ENCODE data around the gene NTRK3. TPM values are rescaled to one million over a fixed set of nuclear protein-coding genes. Genes with fewer than 3 reads are reported as not detected.

Gene NTRK3
- total and polyA plus RNA-seq, 2 of the 13 experiments (the other 11 are each of a cell fraction or from before 2014, with no cell fraction given) = not detected

DNA sequence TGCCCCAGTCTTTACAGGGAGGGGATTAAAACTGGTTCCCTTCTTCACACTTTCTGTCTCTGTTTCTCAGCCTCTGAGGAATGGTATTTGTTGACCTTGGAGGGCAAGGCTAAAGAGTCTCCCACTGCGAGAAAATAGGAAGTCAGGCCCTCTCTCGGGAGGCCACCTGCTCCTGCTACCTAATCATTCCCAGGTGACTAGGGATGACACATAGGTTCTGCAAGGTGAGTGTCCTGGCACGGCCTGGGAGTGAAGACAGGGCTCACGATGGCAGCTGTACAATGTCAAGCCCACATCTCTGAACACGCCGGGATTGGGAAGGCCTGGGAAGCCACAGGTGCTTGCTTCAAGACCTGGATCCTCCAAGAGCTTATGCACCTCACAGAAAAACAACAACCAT, 314.2 kb downstream of the NTRK3 start:
- ChIA-PET CTCF (ENCODE audit: low intra/inter-chr PET ratio, low total read pairs) (no interaction called here), POLR2A (no interaction called here)
- H3K27ac ChIP-seq (ENCODE audit: extremely low read length, insufficient read depth, low read length) = no peak overlapping the region
- no peaks in the 10 kb centered on the region for H3K4me1 ChIP-seq (ENCODE audit: insufficient read depth, low read length)
- TF ChIP-seq FIP1L1 (IDR thresholded peaks at IDR 0.05; ENCODE audit: borderline replicate concordance, insufficient read depth, low read depth, low read length) (no peak), ZNF629 (CRISPR knock-in tag; conservative IDR thresholded peaks at IDR 0.05) (no peak), ZNF749 (CRISPR knock-in tag; IDR thresholded peaks at IDR 0.05; ENCODE audit: borderline replicate concordance) (no peak), POLR2AphosphoS2 (IDR thresholded peaks at IDR 0.05; ENCODE audit: low read depth, low read length) (no peak)
- TF ChIP-seq, protein P1, sequence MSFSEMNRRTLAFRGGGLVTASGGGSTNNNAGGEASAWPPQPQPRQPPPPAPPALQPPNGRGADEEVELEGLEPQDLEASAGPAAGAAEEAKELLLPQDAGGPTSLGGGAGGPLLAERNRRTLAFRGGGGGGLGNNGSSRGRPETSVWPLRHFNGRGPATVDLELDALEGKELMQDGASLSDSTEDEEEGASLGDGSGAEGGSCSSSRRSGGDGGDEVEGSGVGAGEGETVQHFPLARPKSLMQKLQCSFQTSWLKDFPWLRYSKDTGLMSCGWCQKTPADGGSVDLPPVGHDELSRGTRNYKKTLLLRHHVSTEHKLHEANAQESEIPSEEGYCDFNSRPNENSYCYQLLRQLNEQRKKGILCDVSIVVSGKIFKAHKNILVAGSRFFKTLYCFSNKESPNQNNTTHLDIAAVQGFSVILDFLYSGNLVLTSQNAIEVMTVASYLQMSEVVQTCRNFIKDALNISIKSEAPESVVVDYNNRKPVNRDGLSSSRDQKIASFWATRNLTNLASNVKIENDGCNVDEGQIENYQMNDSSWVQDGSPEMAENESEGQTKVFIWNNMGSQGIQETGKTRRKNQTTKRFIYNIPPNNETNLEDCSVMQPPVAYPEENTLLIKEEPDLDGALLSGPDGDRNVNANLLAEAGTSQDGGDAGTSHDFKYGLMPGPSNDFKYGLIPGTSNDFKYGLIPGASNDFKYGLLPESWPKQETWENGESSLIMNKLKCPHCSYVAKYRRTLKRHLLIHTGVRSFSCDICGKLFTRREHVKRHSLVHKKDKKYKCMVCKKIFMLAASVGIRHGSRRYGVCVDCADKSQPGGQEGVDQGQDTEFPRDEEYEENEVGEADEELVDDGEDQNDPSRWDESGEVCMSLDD (CRISPR knock-in tag; IDR thresholded peaks at IDR 0.05; ENCODE audit: borderline replicate concordance) = no peak
- TF ChIP-seq, protein P2, sequence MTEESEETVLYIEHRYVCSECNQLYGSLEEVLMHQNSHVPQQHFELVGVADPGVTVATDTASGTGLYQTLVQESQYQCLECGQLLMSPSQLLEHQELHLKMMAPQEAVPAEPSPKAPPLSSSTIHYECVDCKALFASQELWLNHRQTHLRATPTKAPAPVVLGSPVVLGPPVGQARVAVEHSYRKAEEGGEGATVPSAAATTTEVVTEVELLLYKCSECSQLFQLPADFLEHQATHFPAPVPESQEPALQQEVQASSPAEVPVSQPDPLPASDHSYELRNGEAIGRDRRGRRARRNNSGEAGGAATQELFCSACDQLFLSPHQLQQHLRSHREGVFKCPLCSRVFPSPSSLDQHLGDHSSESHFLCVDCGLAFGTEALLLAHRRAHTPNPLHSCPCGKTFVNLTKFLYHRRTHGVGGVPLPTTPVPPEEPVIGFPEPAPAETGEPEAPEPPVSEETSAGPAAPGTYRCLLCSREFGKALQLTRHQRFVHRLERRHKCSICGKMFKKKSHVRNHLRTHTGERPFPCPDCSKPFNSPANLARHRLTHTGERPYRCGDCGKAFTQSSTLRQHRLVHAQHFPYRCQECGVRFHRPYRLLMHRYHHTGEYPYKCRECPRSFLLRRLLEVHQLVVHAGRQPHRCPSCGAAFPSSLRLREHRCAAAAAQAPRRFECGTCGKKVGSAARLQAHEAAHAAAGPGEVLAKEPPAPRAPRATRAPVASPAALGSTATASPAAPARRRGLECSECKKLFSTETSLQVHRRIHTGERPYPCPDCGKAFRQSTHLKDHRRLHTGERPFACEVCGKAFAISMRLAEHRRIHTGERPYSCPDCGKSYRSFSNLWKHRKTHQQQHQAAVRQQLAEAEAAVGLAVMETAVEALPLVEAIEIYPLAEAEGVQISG (CRISPR knock-in tag; IDR thresholded peaks at IDR 0.05) = no peak
- TF ChIP-seq, protein P3, sequence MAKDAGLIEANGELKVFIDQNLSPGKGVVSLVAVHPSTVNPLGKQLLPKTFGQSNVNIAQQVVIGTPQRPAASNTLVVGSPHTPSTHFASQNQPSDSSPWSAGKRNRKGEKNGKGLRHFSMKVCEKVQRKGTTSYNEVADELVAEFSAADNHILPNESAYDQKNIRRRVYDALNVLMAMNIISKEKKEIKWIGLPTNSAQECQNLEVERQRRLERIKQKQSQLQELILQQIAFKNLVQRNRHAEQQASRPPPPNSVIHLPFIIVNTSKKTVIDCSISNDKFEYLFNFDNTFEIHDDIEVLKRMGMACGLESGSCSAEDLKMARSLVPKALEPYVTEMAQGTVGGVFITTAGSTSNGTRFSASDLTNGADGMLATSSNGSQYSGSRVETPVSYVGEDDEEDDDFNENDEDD (CRISPR knock-in tag; IDR thresholded peaks at IDR 0.05; ENCODE audit: borderline replicate concordance) = no peak
- TF ChIP-seq, protein P4, sequence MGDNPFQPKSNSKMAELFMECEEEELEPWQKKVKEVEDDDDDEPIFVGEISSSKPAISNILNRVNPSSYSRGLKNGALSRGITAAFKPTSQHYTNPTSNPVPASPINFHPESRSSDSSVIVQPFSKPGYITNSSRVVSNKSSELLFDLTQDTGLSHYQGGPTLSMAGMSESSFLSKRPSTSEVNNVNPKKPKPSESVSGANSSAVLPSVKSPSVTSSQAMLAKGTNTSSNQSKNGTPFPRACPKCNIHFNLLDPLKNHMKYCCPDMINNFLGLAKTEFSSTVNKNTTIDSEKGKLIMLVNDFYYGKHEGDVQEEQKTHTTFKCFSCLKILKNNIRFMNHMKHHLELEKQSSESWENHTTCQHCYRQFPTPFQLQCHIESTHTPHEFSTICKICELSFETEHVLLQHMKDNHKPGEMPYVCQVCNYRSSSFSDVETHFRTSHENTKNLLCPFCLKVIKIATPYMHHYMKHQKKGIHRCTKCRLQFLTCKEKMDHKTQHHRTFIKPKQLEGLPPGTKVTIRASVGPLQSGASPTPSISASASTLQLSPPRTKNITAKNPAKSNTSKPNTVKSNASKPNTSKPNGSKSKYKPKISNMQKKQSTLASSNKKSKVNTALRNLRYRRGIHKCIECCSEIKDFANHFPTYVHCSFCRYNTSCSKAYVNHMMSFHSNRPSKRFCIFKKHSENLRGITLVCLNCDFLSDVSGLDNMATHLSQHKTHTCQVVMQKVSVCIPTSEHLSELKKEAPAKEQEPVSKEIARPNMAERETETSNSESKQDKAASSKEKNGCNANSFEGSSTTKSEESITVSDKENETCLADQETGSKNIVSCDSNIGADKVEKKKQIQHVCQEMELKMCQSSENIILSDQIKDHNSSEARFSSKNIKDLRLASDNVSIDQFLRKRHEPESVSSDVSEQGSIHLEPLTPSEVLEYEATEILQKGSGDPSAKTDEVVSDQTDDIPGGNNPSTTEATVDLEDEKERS (CRISPR knock-in tag; IDR thresholded peaks at IDR 0.05) = no peak
- TF ChIP-seq, protein P5, sequence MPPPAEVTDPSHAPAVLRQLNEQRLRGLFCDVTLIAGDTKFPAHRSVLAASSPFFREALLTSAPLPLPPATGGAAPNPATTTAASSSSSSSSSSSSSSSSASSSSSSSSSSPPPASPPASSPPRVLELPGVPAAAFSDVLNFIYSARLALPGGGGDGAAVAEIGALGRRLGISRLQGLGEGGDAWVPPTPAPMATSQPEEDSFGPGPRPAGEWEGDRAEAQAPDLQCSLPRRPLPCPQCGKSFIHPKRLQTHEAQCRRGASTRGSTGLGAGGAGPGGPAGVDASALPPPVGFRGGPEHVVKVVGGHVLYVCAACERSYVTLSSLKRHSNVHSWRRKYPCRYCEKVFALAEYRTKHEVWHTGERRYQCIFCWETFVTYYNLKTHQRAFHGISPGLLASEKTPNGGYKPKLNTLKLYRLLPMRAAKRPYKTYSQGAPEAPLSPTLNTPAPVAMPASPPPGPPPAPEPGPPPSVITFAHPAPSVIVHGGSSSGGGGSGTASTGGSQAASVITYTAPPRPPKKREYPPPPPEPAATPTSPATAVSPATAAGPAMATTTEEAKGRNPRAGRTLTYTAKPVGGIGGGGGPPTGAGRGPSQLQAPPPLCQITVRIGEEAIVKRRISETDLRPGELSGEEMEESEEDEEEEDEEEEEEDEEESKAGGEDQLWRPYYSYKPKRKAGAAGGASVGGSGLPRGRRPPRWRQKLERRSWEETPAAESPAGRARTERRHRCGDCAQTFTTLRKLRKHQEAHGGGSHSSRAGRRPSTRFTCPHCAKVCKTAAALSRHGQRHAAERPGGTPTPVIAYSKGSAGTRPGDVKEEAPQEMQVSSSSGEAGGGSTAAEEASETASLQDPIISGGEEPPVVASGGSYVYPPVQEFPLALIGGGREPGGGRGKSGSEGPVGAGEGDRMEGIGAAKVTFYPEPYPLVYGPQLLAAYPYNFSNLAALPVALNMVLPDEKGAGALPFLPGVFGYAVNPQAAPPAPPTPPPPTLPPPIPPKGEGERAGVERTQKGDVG (CRISPR knock-in tag; IDR thresholded peaks at IDR 0.05; ENCODE audit: borderline replicate concordance) = no peak
- H3K9ac ChIP-seq (ENCODE audit: insufficient read depth, low read depth, low read length) = no peak overlapping the region
- H3K36me3 ChIP-seq (replicated peaks in 1 of 2; ENCODE audit: control insufficient read depth in 1 of 2, insufficient read depth in 2 of 2, low read length in 2 of 2) = no peaks in the 10 kb centered on the region
- no peaks in the 10 kb centered on the region for H3K9me3 ChIP-seq (ENCODE audit: low read length)
- WGBS (ENCODE audit: low lambda C conversion rate) = 20% methylated on average over 6 of the region's 6 CpGs
- H3K4me3 ChIP-seq (replicated peaks in 1 of 3; ENCODE audit: insufficient read depth in 1 of 3, low read depth in 2 of 3, low read length in 3 of 3) = no peak overlapping the region
- no peak for ATAC-seq
- no peak overlapping the region for H2AFZ ChIP-seq (ENCODE audit: low read length)
- no peaks in the 10 kb centered on the region for H3K79me2 ChIP-seq (ENCODE audit: insufficient read depth, low read length)
- no peak overlapping the region for H3K4me2 ChIP-seq (ENCODE audit: low read depth, low read length)
- no peaks in the 10 kb centered on the region for H4K20me1 ChIP-seq (ENCODE audit: insufficient read depth, low read length)
- H3K27me3 ChIP-seq (ENCODE audit: control insufficient read depth in 1 of 2, insufficient read depth in 2 of 2, low read length in 2 of 2) = no peaks in the 10 kb centered on the region; a peak in 1 of 5 replicates
- no peak for DNase-seq (ENCODE audit: low spot score)
- in situ Hi-C loops (cut with HindIII; ENCODE audit: extremely low pct_ligation_motif_present, low pct_unique_long_range_greater_than_20kb) = no loop called here
- intact Hi-C loops (cut with micrococcal nuclease; ENCODE audit: unreplicated experiment) = no loop called here
- no TSS peak for BruUV-seq (replicated peaks)
- FAIRE-seq = no peak
